Kidney epithelial cell (primary cell): ENCODE data around the gene F8. TPM values are rescaled to one million over a fixed set of nuclear protein-coding genes. Genes with fewer than 3 reads are reported as not detected.

Experiments
- DNase-seq: peaks from one replicate; pipeline ENCODE4 v3.0.0-alpha.2; 2010; ENCODE audit warnings: low read depth
- H3K27me3 ChIP-seq: 2 replicates; pipeline ENCODE4 v1.6.0; 2011; ENCODE audit warnings: low read length; ENCODE audit not compliant: control insufficient read depth, insufficient read depth
- H3K36me3 ChIP-seq: 2 replicates; pipeline ENCODE4 v1.5.1; 2011; ENCODE audit warnings: low read length; ENCODE audit not compliant: control insufficient read depth, insufficient read depth
- H3K4me3 ChIP-seq: 2 replicates; pipeline ENCODE4 v1.5.1; 2011; ENCODE audit warnings: low read depth, mild to moderate bottlenecking, control low read depth, low read length
- CTCF ChIP-seq: IDR thresholded peaks from 2 replicates; pipeline ENCODE4 v1.5.1; 2011; ENCODE audit warnings: mild to moderate bottlenecking, moderate library complexity, low read length, control low read depth, inconsistent platforms; ENCODE audit not compliant: insufficient read depth, poor library complexity, severe bottlenecking
- total RNA-seq: library from RNA; depleted of rRNA; stranded (reverse); fragments of >200 nt; gene quantifications from 2 replicates; pipeline ENCODE4 v1.2.3, GENCODE V29; 2015

F8 gene
- total RNA-seq, 1 donor from 2014 or later: 3.3 TPM

DNA sequence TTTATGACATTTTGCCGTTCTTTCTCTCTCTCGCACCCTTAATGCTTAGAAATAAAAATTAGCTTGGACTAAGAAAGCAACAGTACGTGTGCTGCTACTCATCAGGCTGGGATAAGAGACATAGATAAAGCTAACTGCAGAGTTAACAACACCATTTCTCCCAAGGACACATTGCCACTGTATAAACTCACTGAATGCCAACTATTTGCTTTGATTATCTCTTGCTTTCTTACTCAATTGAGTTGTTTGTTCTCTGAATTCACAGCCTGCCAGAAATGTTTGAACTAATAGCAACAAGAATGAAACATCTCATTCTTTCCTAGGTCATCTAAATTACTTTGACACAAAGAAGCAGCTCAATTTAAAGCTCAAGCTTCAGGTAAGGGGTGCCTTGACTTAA, 34.6 kb downstream of the F8 start:
- Histone ChIP-seq H3K27me3 (no peaks in the 10 kb centered on the region), H3K36me3 (no peaks in the 10 kb centered on the region), H3K4me3 (no peak overlapping the region)
- TF ChIP-seq CTCF: no peak
- no peak for DNase-seq

DNA sequence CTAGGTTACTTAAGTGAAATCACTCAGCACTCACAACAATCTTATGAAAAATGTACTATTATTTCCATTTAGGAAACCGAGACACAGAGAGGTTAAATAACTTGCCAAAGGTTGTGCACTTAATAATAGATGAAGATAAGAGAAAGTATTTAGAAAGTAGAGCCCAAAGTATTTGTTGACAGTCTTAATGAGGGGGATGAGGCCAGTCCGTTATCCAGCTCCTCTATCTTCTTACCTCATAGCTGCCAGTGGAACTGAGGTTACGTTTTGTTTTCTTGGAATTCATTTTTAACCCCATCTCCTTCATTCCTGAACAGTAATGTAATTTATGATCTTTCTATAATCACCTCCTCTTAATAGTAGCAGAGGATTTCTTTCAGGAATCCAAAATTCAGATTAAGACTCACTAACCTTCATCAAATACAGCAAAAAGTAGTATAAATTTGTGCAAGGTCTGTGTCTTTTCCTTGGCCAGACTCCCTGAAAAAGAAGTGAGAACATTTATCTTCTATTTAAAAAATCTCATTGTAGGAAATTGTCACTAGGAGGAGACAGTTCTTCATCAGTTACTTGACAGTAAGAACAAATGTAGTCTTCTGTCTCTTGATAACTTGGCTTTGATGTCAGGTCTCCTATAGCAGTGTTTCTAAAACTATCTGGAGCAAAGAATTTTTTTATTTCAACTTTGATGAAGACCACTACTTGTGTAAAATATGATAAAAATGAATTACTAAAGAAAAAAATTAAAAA, 35.5 kb downstream of the F8 start:
- no peaks in the 10 kb centered on the region for H3K36me3 ChIP-seq
- DNase-seq: no peak
- no peaks in the 10 kb centered on the region for H3K27me3 ChIP-seq
- H3K4me3 ChIP-seq: no peak overlapping the region
- TF ChIP-seq CTCF: no peak

- DNase-seq: no peak
- Histone ChIP-seq H3K27me3 (no peaks in the 10 kb centered on the region), H3K36me3 (no peaks in the 10 kb centered on the region), H3K4me3 (no peak overlapping the region)
- no peak for TF ChIP-seq CTCF
These were observed 41.5 kb downstream of the F8 start for GRCh38 chrX:154981116-154981411.

GRCh38 chrX:154980330-154981115, 42.0 kb downstream of the F8 start:
- H3K36me3 ChIP-seq: no peaks in the 10 kb centered on the region
- peak; percentile 7 for DNase-seq
- peak; percentile 47 for TF ChIP-seq CTCF
- peak overlapping the region; percentile 24 for H3K4me3 ChIP-seq
- H3K27me3 ChIP-seq: no peaks in the 10 kb centered on the region

DNA sequence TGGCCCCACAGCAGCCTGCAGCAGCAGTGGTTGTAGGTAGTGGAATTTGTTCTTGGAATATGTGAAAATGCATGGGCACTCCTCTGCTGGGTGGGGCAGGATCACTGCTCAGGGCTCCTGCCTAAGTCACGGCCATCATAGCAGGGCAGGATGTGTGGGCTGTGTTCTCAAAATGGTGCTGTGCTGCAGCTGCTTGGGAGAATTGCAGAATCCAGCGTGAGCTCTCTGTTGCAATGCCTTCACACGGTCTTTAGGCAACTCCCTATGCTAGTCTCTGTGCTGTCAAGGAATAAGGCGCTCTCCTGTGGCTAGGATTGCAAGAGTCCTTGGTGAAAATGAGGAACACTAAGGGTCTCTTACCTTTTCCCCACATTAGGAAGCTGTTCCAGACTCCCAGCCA, 42.9 kb downstream of the F8 start:
- H3K36me3 ChIP-seq: no peaks in the 10 kb centered on the region
- DNase-seq: no peak

More for the DNA sequence above, 42.9 kb downstream of the F8 start:
- Histone ChIP-seq H3K27me3 (no peaks in the 10 kb centered on the region), H3K4me3 (no peak overlapping the region)
- no peak for TF ChIP-seq CTCF
